Naive thymus-derived CD4-positive, alpha-beta T cell (primary cell): ENCODE data around the gene EPS8. TPM values are rescaled to one million over a fixed set of nuclear protein-coding genes. Genes with fewer than 3 reads are reported as not detected.
"Not testable (repeated sequence)": the region's sequence is repeated elsewhere in the genome, so short reads cannot be mapped to it uniquely, and the experiment has no call there.

Experiments used
- ATAC-seq: fragments of 150-1000 bp; cut with Tn5 transposase; 2 replicates; pipeline ENCODE4 v1.10.0; 2021; ENCODE audit warnings: mild to moderate bottlenecking, moderate library complexity
- CTCF ChIA-PET: fragments of 350-600 bp; sonication (Branson Sonifier 250); formaldehyde crosslinking; loops from one replicate; lab custom pipeline; 2021; ENCODE audit warnings: antibody characterized with exemption; lab: Charles Lee
- POLR2A ChIA-PET: fragments of 350-600 bp; sonication (Branson Sonifier 250); formaldehyde crosslinking; loops from one replicate; lab custom pipeline; 2021; ENCODE audit warnings: antibody characterized with exemption, inconsistent platforms; lab: Charles Lee
- DNase-seq, 9 donors: peaks; one replicate each; pipeline versions ENCODE4 v3.0.0 to v3.0.0-alpha.2; 2020 to 2022; ENCODE audit warnings: mixed read lengths in 1 of 9
- H3K27ac ChIP-seq: one replicate; pipeline ENCODE4 v1.7.0; 2013; ENCODE audit warnings: mild to moderate bottlenecking, low read depth, low read length, moderate library complexity
- H3K27me3 ChIP-seq, 2 donors: one replicate each; pipeline ENCODE4 v1.7.0; 2013; ENCODE audit warnings: low read length in 2 of 2, mild to moderate bottlenecking in 2 of 2, moderate library complexity in 2 of 2; ENCODE audit not compliant: control insufficient read depth in 2 of 2, insufficient read depth in 2 of 2
- H3K36me3 ChIP-seq, 3 experiments: 1 replicate in 2 of 3; 2 replicates in 1 of 3; pipeline ENCODE4 v1.7.0; 2013; ENCODE audit warnings: low read length in 3 of 3, mild to moderate bottlenecking in 3 of 3, moderate library complexity in 1 of 3; ENCODE audit not compliant: insufficient read depth in 3 of 3, control insufficient read depth in 2 of 3
- H3K4me1 ChIP-seq, 2 donors: one replicate each; pipeline ENCODE4 v1.7.0; 2013; ENCODE audit warnings: low read length in 2 of 2, mild to moderate bottlenecking in 2 of 2, moderate library complexity in 1 of 2; ENCODE audit not compliant: control insufficient read depth in 2 of 2, insufficient read depth in 2 of 2
- H3K4me3 ChIP-seq: 2 replicates; pipeline ENCODE4 v1.7.0; 2013; ENCODE audit warnings: mild to moderate bottlenecking, low read length
- H3K9me3 ChIP-seq, 3 experiments: 1 replicate in 2 of 3; 2 replicates in 1 of 3; pipeline ENCODE4 v1.7.0; 2013; ENCODE audit warnings: low read length in 3 of 3; ENCODE audit not compliant: control insufficient read depth in 2 of 3
- H3K27ac Mint-ChIP-seq, 9 donors: one replicate each; pipeline ENCODE4 v1.8.0; 2020 to 2022; ENCODE audit warnings: mixed read lengths in 9 of 9, mild to moderate bottlenecking in 8 of 9, moderate library complexity in 5 of 9, inconsistent platforms in 2 of 9
- H3K27me3 Mint-ChIP-seq, 5 donors: one replicate each; pipeline ENCODE4 v1.8.0; 2021 to 2022; ENCODE audit warnings: mixed read lengths in 5 of 5, mild to moderate bottlenecking in 1 of 5
- H3K36me3 Mint-ChIP-seq, 5 donors: one replicate each; pipeline ENCODE4 v1.8.0; 2020 to 2022; ENCODE audit warnings: mixed read lengths in 5 of 5, mild to moderate bottlenecking in 3 of 5, inconsistent platforms in 1 of 5
- H3K4me1 Mint-ChIP-seq, 7 donors: one replicate each; pipeline ENCODE4 v1.8.0; 2020 to 2022; ENCODE audit warnings: mixed read lengths in 7 of 7, mild to moderate bottlenecking in 3 of 7, inconsistent platforms in 1 of 7
- H3K4me3 Mint-ChIP-seq, 10 donors: one replicate each; pipeline ENCODE4 v1.8.0; 2020 to 2022; ENCODE audit warnings: mild to moderate bottlenecking in 10 of 10, mixed read lengths in 10 of 10, moderate library complexity in 6 of 10, inconsistent platforms in 2 of 10
- H3K9me3 Mint-ChIP-seq, 11 donors: one replicate each; pipeline ENCODE4 v1.8.0; 2020 to 2022; ENCODE audit warnings: mixed read lengths in 11 of 11, mild to moderate bottlenecking in 4 of 11, inconsistent platforms in 1 of 11, moderate library complexity in 1 of 11
- intact Hi-C, 2 donors: fragments of 100-400 bp; cut with micrococcal nuclease; formaldehyde crosslinking; loops; one replicate each; pipeline ENCODE4 v1.15.1; 2023
- polyA plus RNA-seq, 2 donors: library from polyadenylated mRNA; unstranded; fragments of 300-500 nt; fragmentation: Illumina TruSeq; gene quantifications; one replicate each; pipeline ENCODE4 v1.2.3, GENCODE V29; 2021
- total RNA-seq, 6 experiments: library from RNA in 5 of 6; stranded (reverse) in 5 of 6; gene quantifications; 1 replicate in 5 of 6; 2 replicates in 1 of 6; pipeline ENCODE4 v1.2.3 and lab custom pipeline; 2021 to 2026

EPS8 gene
- total and polyA plus RNA-seq, 7 experiments from 2014 or later = 1.9 to 3.1 (median 2.5) TPM

GRCh38 chr12:15754233-15754632 lies 35.0 kb downstream of the EPS8 start:
- H3K4me3 Mint-ChIP-seq = no peak overlapping the region
- peaks cover 0 to 1% (median 0%) of the 10 kb centered on the region in 7 donors for H3K4me1 Mint-ChIP-seq
- no peaks in the 10 kb centered on the region for H3K36me3 Mint-ChIP-seq
- no peak for DNase-seq
- H3K27ac ChIP-seq = no peak overlapping the region
- H3K4me3 ChIP-seq = no peak overlapping the region
- peaks cover 8 to 20% (median 11%) of the 10 kb centered on the region in 5 donors for H3K27me3 Mint-ChIP-seq
- H3K9me3 ChIP-seq = no peaks in the 10 kb centered on the region
- no peak overlapping the region for H3K27ac Mint-ChIP-seq
- no peak for ATAC-seq
- CTCF ChIA-PET = interaction anchor here (0.6 kb wide), 1 partner anchor 52 kb away, joined by 3 read pairs; no protein-coding TSS in a partner anchor
- H3K27me3 ChIP-seq = no peaks in the 10 kb centered on the region
- H3K36me3 ChIP-seq = no peaks in the 10 kb centered on the region
- no peaks in the 10 kb centered on the region for H3K4me1 ChIP-seq
- POLR2A ChIA-PET = no interaction called here
- H3K9me3 Mint-ChIP-seq = no peaks in the 10 kb centered on the region
- intact Hi-C loops = no loop called here

- ChIA-PET POLR2A (no interaction called here), CTCF (interaction anchor here (0.6 kb wide), 1 partner anchor 95 kb away, joined by 3 read pairs; no protein-coding TSS in a partner anchor)
- DNase-seq = no peak
- no peak overlapping the region for H3K27ac Mint-ChIP-seq
- intact Hi-C loops = no loop called here
- H3K9me3 Mint-ChIP-seq = no peaks in the 10 kb centered on the region
- peaks cover 8 to 18% (median 13%) of the 10 kb centered on the region in 5 donors for H3K27me3 Mint-ChIP-seq
- Histone ChIP-seq H3K4me3 (no peak overlapping the region), H3K27me3 (no peaks in the 10 kb centered on the region), H3K27ac (no peak overlapping the region), H3K4me1 (no peaks in the 10 kb centered on the region), H3K9me3 (no peaks in the 10 kb centered on the region), H3K36me3 (no peaks in the 10 kb centered on the region)
- H3K4me3 Mint-ChIP-seq = no peak overlapping the region
- peaks cover 0 to 1% (median 0%) of the 10 kb centered on the region in 7 donors for H3K4me1 Mint-ChIP-seq
- ATAC-seq = no peak
- no peaks in the 10 kb centered on the region for H3K36me3 Mint-ChIP-seq
Measured at GRCh38 chr12:15752785-15753184, 36.4 kb downstream of the EPS8 start.

GRCh38 chr12:15751741-15752140 lies 37.4 kb downstream of the EPS8 start:
- Histone ChIP-seq H3K27ac (no peak overlapping the region), H3K4me3 (no peak overlapping the region), H3K27me3 (no peaks in the 10 kb centered on the region), H3K4me1 (no peaks in the 10 kb centered on the region), H3K36me3 (no peaks in the 10 kb centered on the region), H3K9me3 (no peaks in the 10 kb centered on the region)
- no peak overlapping the region for H3K4me3 Mint-ChIP-seq
- peaks cover 0 to 1% (median 0%) of the 10 kb centered on the region in 7 donors for H3K4me1 Mint-ChIP-seq
- POLR2A ChIA-PET = no interaction called here
- no peak overlapping the region for H3K27ac Mint-ChIP-seq
- intact Hi-C loops = no loop called here
- H3K9me3 Mint-ChIP-seq = no peaks in the 10 kb centered on the region
- peaks cover 8 to 15% (median 13%) of the 10 kb centered on the region in 5 donors for H3K27me3 Mint-ChIP-seq
- no peak for ATAC-seq
- no peaks in the 10 kb centered on the region for H3K36me3 Mint-ChIP-seq
- CTCF ChIA-PET = no interaction called here
- DNase-seq = no peak

GRCh38 chr12:15749937-15750336 lies 39.3 kb downstream of the EPS8 start:
- Histone ChIP-seq H3K4me3 (no peak overlapping the region), H3K9me3 (no peaks in the 10 kb centered on the region), H3K27ac (no peak overlapping the region), H3K27me3 (no peaks in the 10 kb centered on the region), H3K36me3 (no peaks in the 10 kb centered on the region), H3K4me1 (no peaks in the 10 kb centered on the region)
- Mint-ChIP-seq H3K4me3 (no peak overlapping the region), H3K4me1 (no peaks in the 10 kb centered on the region), H3K27me3 (peaks cover 0 to 10% (median 8%) of the 10 kb centered on the region in 5 donors), H3K27ac (no peak overlapping the region), H3K36me3 (no peaks in the 10 kb centered on the region), H3K9me3 (no peaks in the 10 kb centered on the region)
- POLR2A ChIA-PET = no interaction called here
- CTCF ChIA-PET = no interaction called here
- intact Hi-C loops = no loop called here
- DNase-seq (no peak), ATAC-seq (no peak)

- H3K27me3 ChIP-seq, H3K4me3 ChIP-seq, H3K4me1 ChIP-seq, DNase-seq, ATAC-seq, H3K9me3 ChIP-seq, H3K36me3 ChIP-seq, H3K4me1 Mint-ChIP-seq, H3K27ac Mint-ChIP-seq, H3K27ac ChIP-seq, CTCF ChIA-PET, POLR2A ChIA-PET, intact Hi-C loops, H3K4me3 Mint-ChIP-seq, H3K27me3 Mint-ChIP-seq, H3K36me3 Mint-ChIP-seq: not testable (repeated sequence)
- peaks cover 0 to 13% (median 2%) of the 10 kb centered on the region in 11 donors for H3K9me3 Mint-ChIP-seq
Measured at GRCh38 chr12:15741870-15742269, 47.3 kb downstream of the EPS8 start.

GRCh38 chr12:15741082-15741481 lies 48.1 kb downstream of the EPS8 start:
- no peak overlapping the region for H3K27ac ChIP-seq
- no peak overlapping the region for H3K4me3 ChIP-seq
- ATAC-seq (no peak), DNase-seq (no peak)
- Mint-ChIP-seq H3K36me3 (peaks cover 0 to 1% (median 0%) of the 10 kb centered on the region in 5 donors), H3K4me1 (no peaks in the 10 kb centered on the region), H3K27ac (no peak overlapping the region), H3K27me3 (peaks cover 4 to 8% (median 5%) of the 10 kb centered on the region in 5 donors), H3K9me3 (peaks cover 0 to 13% (median 2%) of the 10 kb centered on the region in 11 donors), H3K4me3 (no peak overlapping the region)
- ChIA-PET POLR2A (no interaction called here), CTCF (no interaction called here)
- H3K27me3 ChIP-seq = no peaks in the 10 kb centered on the region
- intact Hi-C loops = no loop called here
- H3K9me3 ChIP-seq = no peaks in the 10 kb centered on the region
- H3K36me3 ChIP-seq = no peaks in the 10 kb centered on the region
- no peaks in the 10 kb centered on the region for H3K4me1 ChIP-seq

- DNase-seq, H3K27ac ChIP-seq, H3K27ac Mint-ChIP-seq, H3K36me3 ChIP-seq, H3K27me3 ChIP-seq, H3K4me1 Mint-ChIP-seq, H3K36me3 Mint-ChIP-seq, CTCF ChIA-PET, intact Hi-C loops, H3K4me3 Mint-ChIP-seq, H3K4me3 ChIP-seq, H3K9me3 ChIP-seq, H3K27me3 Mint-ChIP-seq, ATAC-seq, POLR2A ChIA-PET, H3K4me1 ChIP-seq: not testable (repeated sequence)
- peaks cover 0 to 13% (median 2%) of the 10 kb centered on the region in 11 donors for H3K9me3 Mint-ChIP-seq
Measured at GRCh38 chr12:15740389-15740788, 48.8 kb downstream of the EPS8 start.
